ENCODE measurements around the gene SUN3. TPM values are rescaled to one million over a fixed set of nuclear protein-coding genes. Genes with fewer than 3 reads are reported as not detected.

The SUN3 gene
- polyA plus RNA-seq, 1 of the 3 experiments (the other 2 are of a cell fraction) = 0.12 TPM

DNA sequence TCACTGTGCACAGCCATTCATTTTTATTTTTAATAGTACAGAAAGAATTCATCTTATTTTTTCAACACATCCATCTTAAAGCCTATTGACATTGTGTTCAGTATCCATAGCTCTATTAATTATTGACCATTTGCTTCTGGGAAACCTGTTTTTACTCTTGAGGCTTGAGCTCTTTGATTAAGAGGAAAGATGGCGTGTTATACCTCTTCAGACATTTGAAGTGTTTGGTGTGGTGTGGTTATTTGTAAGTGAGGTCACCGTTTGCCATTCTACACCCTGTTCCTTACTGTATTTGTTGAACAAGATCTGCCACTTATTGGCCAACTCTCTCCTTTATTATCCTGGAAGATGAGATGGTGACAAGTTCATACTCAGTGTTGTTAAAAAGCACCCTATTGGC is 24.8 kb upstream of the SUN3 start:
- Histone ChIP-seq H3K79me2 (ENCODE audit: insufficient read depth) (no peaks in the 10 kb centered on the region), H3K27me3 (ENCODE audit: insufficient read depth) (no peaks in the 10 kb centered on the region), H3F3A (replicated peaks; ENCODE audit: insufficient read depth) (no peaks in the 10 kb centered on the region), H3K9me2 (no peaks in the 10 kb centered on the region), H3K4me1 (ENCODE audit: control insufficient read depth in 1 of 2, insufficient read depth in 2 of 2, low read depth in 1 of 2, low read length in 1 of 2) (no peaks in the 10 kb centered on the region), H3K9me3 (peaks cover 14% of the 10 kb centered on the region; the same call in 1 of the 2 replicates), H3K36me3 (replicated peaks in 1 of 2; ENCODE audit: control insufficient read depth in 1 of 2, insufficient read depth in 2 of 2, low read length in 1 of 2) (peaks cover 0 to 5% of the 10 kb centered on the region in 2 experiments), H4K20me1 (ENCODE audit: insufficient read depth) (no peaks in the 10 kb centered on the region), H3K9ac (no peak overlapping the region), H3K4me3 (ENCODE audit: low read depth in 2 of 2, low read length in 1 of 2) (no peak overlapping the region), H3K27ac (ENCODE audit: low read depth in 2 of 2, low read length in 1 of 2) (no peak overlapping the region), H2AFZ (ENCODE audit: low read depth) (no peak overlapping the region), H3K4me2 (no peak overlapping the region)
- TF ChIP-seq USF2 (IDR thresholded peaks at IDR 0.05; ENCODE audit: borderline replicate concordance, low read depth, low read length) (no peak), TEAD4 (IDR thresholded peaks at IDR 0.05; ENCODE audit: borderline replicate concordance, insufficient read depth) (no peak)
- POLR2A ChIA-PET = no interaction called here
- no peak for DNase-seq
- CTCF ChIA-PET = interaction anchor here (1.4 to 2.0 kb wide), 2 partner anchors 57 to 85 kb away, joined by 3 to 6 read pairs; no protein-coding TSS in a partner anchor
- 66% methylated on average over 2 of the region's 2 CpGs for WGBS (ENCODE audit: low lambda C conversion rate)

GRCh38 chr7:48052748-48053147 is 23.8 kb upstream of the SUN3 start:
- 29% methylated on average over 8 of the region's 8 CpGs for WGBS (ENCODE audit: low lambda C conversion rate)
- Histone ChIP-seq H3K27me3 (ENCODE audit: insufficient read depth) (no peaks in the 10 kb centered on the region), H3K9me2 (no peaks in the 10 kb centered on the region), H3K9me3 (peaks cover 7% of the 10 kb centered on the region; the same call in 1 of the 2 replicates), H3K79me2 (ENCODE audit: insufficient read depth) (no peaks in the 10 kb centered on the region), H3K9ac (no peak overlapping the region), H3K4me1 (ENCODE audit: control insufficient read depth in 1 of 2, insufficient read depth in 2 of 2, low read depth in 1 of 2, low read length in 1 of 2) (no peaks in the 10 kb centered on the region), H3F3A (replicated peaks; ENCODE audit: insufficient read depth) (no peaks in the 10 kb centered on the region), H4K20me1 (ENCODE audit: insufficient read depth) (no peaks in the 10 kb centered on the region), H3K4me2 (0 out of 2 replicates have a peak overlapping the region, but pooled peaks have one; percentile 23), H3K27ac (ENCODE audit: low read depth in 2 of 2, low read length in 1 of 2) (no peak overlapping the region), H2AFZ (ENCODE audit: low read depth) (peak overlapping the region; percentile 60; the same call in 1 of the 2 replicates), H3K4me3 (ENCODE audit: low read depth in 2 of 2, low read length in 1 of 2) (no peak overlapping the region), H3K36me3 (replicated peaks in 1 of 2; ENCODE audit: control insufficient read depth in 1 of 2, insufficient read depth in 2 of 2, low read length in 1 of 2) (no peaks in the 10 kb centered on the region)
- TF ChIP-seq EP300 (IDR thresholded peaks at IDR 0.05; ENCODE audit: borderline replicate concordance in 1 of 2, low read depth in 1 of 2, low read length in 1 of 2) = peak in 1 of 2 experiments; percentile 21; a peak in 1 of 4 replicates
- peak; percentile 60 for TF ChIP-seq FOSL2 (IDR thresholded peaks at IDR 0.05; ENCODE audit: borderline replicate concordance, low read depth)
- TF ChIP-seq JUND (IDR thresholded peaks at IDR 0.05) = peak; percentile 52
- TF ChIP-seq USF2 (IDR thresholded peaks at IDR 0.05; ENCODE audit: borderline replicate concordance, low read depth, low read length) = no peak
- TF ChIP-seq USF1 (IDR thresholded peaks at IDR 0.05; ENCODE audit: borderline replicate concordance, low read depth) = peak; percentile 75; the same call in 1 of the 2 replicates
- DNase-seq = no peak
- CTCF ChIA-PET = interaction anchor here (0.7 to 2.0 kb wide), 5 partner anchors 8 to 107 kb away, joined by 3 to 6 read pairs (median 3); no protein-coding TSS in a partner anchor
- POLR2A ChIA-PET = no interaction called here

GRCh38 chr7:48049850-48050249 is 20.9 kb upstream of the SUN3 start:
- no peaks in the 10 kb centered on the region for H3K27me3 ChIP-seq (ENCODE audit: insufficient read depth)
- H3K79me2 ChIP-seq (ENCODE audit: insufficient read depth) = no peaks in the 10 kb centered on the region
- CTCF ChIA-PET = interaction anchor here (1.3 kb wide), 1 partner anchor 104 kb away, joined by 4 read pairs; no protein-coding TSS in a partner anchor
- no peak overlapping the region for H3K27ac ChIP-seq (ENCODE audit: low read depth in 2 of 2, low read length in 1 of 2)
- 85% methylated on average over 8 of the region's 8 CpGs for WGBS (ENCODE audit: low lambda C conversion rate)
- H3K4me3 ChIP-seq (ENCODE audit: low read depth in 2 of 2, low read length in 1 of 2) = no peak overlapping the region
- no peaks in the 10 kb centered on the region for H3F3A ChIP-seq (replicated peaks; ENCODE audit: insufficient read depth)
- DNase-seq = no peak
- H3K9me3 ChIP-seq = no peaks in the 10 kb centered on the region
- POLR2A ChIA-PET = no interaction called here
- no peak overlapping the region for H3K4me2 ChIP-seq
- H3K4me1 ChIP-seq (ENCODE audit: control insufficient read depth in 1 of 2, insufficient read depth in 2 of 2, low read depth in 1 of 2, low read length in 1 of 2) = no peaks in the 10 kb centered on the region
- H3K36me3 ChIP-seq (replicated peaks in 1 of 2; ENCODE audit: control insufficient read depth in 1 of 2, insufficient read depth in 2 of 2, low read length in 1 of 2) = no peaks in the 10 kb centered on the region
- TF ChIP-seq CTCF (IDR thresholded peaks at IDR 0.05) = no peak
- no peak for TF ChIP-seq MEF2A (IDR thresholded peaks at IDR 0.05; ENCODE audit: borderline replicate concordance, low read depth)
- H2AFZ ChIP-seq (ENCODE audit: low read depth) = no peak overlapping the region
- no peaks in the 10 kb centered on the region for H4K20me1 ChIP-seq (ENCODE audit: insufficient read depth)
- H3K9ac ChIP-seq = no peak overlapping the region
- no peaks in the 10 kb centered on the region for H3K9me2 ChIP-seq
